ENCODE measurements around the gene ZC3H13.

ZC3H13 gene

DNA sequence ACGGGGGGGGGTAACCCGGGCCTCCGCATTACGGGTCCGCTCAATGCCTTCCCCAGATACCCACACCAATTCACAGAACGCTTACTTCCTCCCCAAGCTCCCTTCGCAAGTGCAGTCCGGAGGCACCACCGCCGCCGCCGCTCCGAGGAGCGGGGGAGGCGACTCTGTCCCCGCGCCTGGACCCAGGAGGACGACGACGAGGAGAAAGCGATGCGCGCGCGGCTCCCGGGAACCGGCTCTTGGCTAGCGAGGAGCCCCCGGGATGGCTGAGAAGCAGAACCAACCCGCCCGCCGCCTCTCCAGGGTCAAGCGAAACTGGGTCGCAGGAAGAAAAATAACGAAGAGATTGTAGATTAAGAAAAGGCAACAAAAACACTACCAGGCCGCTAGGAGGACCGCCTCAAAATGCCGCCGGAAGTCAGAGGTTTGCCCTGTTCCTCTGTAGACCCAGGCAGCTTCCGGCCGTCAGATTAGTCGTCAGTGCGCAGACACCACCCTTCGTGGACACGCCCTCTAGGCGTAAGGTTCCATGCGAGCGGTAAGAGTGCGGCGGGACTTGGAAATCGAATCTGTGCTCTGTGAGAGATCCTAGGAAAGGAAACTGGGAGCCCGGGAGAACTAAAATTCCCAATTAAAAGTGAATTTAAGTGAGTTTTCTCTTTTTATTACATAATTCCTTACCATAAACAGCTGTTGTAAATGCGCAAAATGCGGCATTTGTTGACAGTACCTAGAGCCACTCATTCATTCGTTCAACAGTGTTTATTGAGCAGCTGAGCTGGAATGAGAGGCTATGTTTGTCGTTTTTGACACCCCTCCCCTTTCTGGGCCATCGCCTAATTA lies at the start of gene ZC3H13:
Gene ZC3H13, minus strand, starts transcription at position 428 of the 843 bp plus-strand sequence. CDS start 7,239 bp downstream, outside the sequence.
- H3K4me1 Mint-ChIP-seq: peaks cover 17% of the 10 kb centered on the region
- DNase-seq (ENCODE audit: low spot score in 2 of 2) (peak; percentile 77 to 89), ATAC-seq (ENCODE audit: low read depth) (peak; percentile 96)
- H3K27me3 Mint-ChIP-seq: no peaks in the 10 kb centered on the region
- H3K9me3 Mint-ChIP-seq: no peaks in the 10 kb centered on the region
- H3K4me3 Mint-ChIP-seq: peak within 1 kb of the TSS; percentile 93
- peak within 1 kb of the TSS; percentile 96 for H3K27ac Mint-ChIP-seq
- H3K36me3 Mint-ChIP-seq: peaks cover 5% of the 10 kb centered on the region

- no peak for DNase-seq (ENCODE audit: low spot score in 2 of 2)
- H3K4me1 Mint-ChIP-seq: peaks cover 9% of the 10 kb centered on the region
- peak overlapping the region; percentile 45 for H3K27ac Mint-ChIP-seq
- peaks cover under 1% of the 10 kb centered on the region for H3K27me3 Mint-ChIP-seq
- no peak for ATAC-seq (ENCODE audit: low read depth)
- H3K9me3 Mint-ChIP-seq: peaks cover 2% of the 10 kb centered on the region
- H3K4me3 Mint-ChIP-seq: no peak overlapping the region
- H3K36me3 Mint-ChIP-seq: no peaks in the 10 kb centered on the region
Observed at GRCh38 chr13:46102255-46102605, 49.7 kb upstream of the ZC3H13 start.

DNA sequence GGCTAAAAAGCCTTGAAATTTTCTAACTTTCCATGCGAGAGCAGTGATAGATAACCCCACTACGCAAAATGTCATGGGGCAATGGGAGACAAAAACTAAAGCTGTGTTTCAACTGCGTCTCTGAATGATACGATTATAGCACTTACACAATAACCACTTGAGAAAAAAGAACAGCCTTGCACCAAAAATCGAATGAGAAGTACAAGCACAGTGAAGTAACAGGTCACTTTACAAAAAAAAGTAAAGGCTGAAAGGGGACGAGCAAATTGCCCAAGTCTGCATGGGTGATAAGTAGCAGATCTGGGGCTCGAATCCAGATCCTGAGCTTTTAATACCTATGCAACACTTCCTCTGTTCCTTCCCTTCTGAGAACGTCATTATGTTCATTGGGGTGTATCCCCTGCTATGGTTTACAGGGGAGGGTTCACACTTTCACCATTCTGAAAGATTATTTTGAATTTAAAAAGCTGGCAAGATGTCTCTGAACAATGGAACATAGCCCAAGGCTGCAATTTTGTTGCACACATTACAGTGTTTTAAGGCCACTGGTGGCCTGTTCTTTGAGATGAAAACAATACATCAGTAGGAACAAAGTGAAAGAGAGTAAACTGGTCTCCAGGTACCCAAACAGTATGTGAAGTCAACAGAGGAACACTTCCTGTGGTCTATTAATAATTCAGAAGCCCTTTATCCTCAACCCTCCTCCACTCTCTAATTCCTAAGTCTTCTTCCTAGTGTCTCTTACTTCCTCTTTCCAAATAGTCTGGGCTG lies 49.1 kb upstream of the ZC3H13 start:
- Mint-ChIP-seq H3K36me3 (no peaks in the 10 kb centered on the region), H3K9me3 (peaks cover 2% of the 10 kb centered on the region), H3K27me3 (no peaks in the 10 kb centered on the region), H3K27ac (peak overlapping the region; percentile 45), H3K4me3 (no peak overlapping the region), H3K4me1 (peaks cover 5% of the 10 kb centered on the region)
- DNase-seq (ENCODE audit: low spot score in 2 of 2) (no peak), ATAC-seq (ENCODE audit: low read depth) (no peak)

- no peak overlapping the region for H3K4me3 Mint-ChIP-seq
- DNase-seq (ENCODE audit: low spot score in 2 of 2): no peak
- peaks cover 3% of the 10 kb centered on the region for H3K9me3 Mint-ChIP-seq
- peaks cover 5% of the 10 kb centered on the region for H3K4me1 Mint-ChIP-seq
- H3K27me3 Mint-ChIP-seq: peaks cover 3% of the 10 kb centered on the region
- no peak for ATAC-seq (ENCODE audit: low read depth)
- no peak overlapping the region for H3K27ac Mint-ChIP-seq
- no peaks in the 10 kb centered on the region for H3K36me3 Mint-ChIP-seq
Observed at GRCh38 chr13:46101002-46101401, 48.5 kb upstream of the ZC3H13 start.

- Mint-ChIP-seq H3K27ac (no peak overlapping the region), H3K27me3 (peaks cover 3% of the 10 kb centered on the region), H3K36me3 (no peaks in the 10 kb centered on the region), H3K4me3 (no peak overlapping the region), H3K4me1 (peaks cover 5% of the 10 kb centered on the region), H3K9me3 (peaks cover 3% of the 10 kb centered on the region)
- DNase-seq (ENCODE audit: low spot score in 2 of 2) (no peak), ATAC-seq (ENCODE audit: low read depth) (no peak)
Observed at GRCh38 chr13:46100191-46100815, 47.8 kb upstream of the ZC3H13 start.

GRCh38 chr13:46097663-46098062 lies 45.1 kb upstream of the ZC3H13 start:
- peaks cover 5% of the 10 kb centered on the region for H3K4me1 Mint-ChIP-seq

GRCh38 chr13:46097015-46097414 lies 44.5 kb upstream of the ZC3H13 start:
- Mint-ChIP-seq H3K27ac (no peak overlapping the region), H3K4me3 (no peak overlapping the region), H3K27me3 (peaks cover 12% of the 10 kb centered on the region), H3K4me1 (peaks cover 4% of the 10 kb centered on the region), H3K9me3 (peaks cover 2% of the 10 kb centered on the region), H3K36me3 (no peaks in the 10 kb centered on the region)
- no peak for ATAC-seq (ENCODE audit: low read depth)
- DNase-seq (ENCODE audit: low spot score in 2 of 2): no peak

More at GRCh38 chr13:46097663-46098062, 45.1 kb upstream of the ZC3H13 start:
- no peak overlapping the region for H3K27ac Mint-ChIP-seq
- H3K36me3 Mint-ChIP-seq: no peaks in the 10 kb centered on the region
- H3K4me3 Mint-ChIP-seq: no peak overlapping the region
- H3K9me3 Mint-ChIP-seq: peaks cover 2% of the 10 kb centered on the region
- no peak for DNase-seq (ENCODE audit: low spot score in 2 of 2)
- H3K27me3 Mint-ChIP-seq: peaks cover 7% of the 10 kb centered on the region
- ATAC-seq (ENCODE audit: low read depth): no peak

DNA sequence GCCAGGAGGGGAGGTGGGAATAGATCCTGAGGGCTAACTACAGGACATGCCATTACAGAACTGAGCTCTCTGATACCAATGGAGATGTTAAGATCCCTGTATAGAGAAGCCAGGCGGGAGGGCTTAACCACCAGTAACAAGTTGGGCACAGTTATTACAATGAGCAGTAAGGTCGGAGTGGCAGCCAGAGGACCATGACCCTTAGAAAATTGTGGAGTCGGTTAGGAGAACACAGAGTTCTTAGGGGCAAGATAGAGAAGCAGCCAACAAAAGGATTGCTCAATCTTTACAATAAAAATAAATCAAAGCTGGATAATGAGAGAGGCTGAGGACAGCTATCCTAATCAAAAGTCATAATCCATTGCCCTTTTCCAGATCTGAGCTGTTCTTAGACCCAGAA lies 41.9 kb upstream of the ZC3H13 start:
- Mint-ChIP-seq H3K27ac (no peak overlapping the region), H3K4me3 (no peak overlapping the region), H3K36me3 (no peaks in the 10 kb centered on the region), H3K4me1 (no peaks in the 10 kb centered on the region), H3K9me3 (peaks cover 2% of the 10 kb centered on the region), H3K27me3 (peaks cover 12% of the 10 kb centered on the region)
- ATAC-seq (ENCODE audit: low read depth) (no peak), DNase-seq (ENCODE audit: low spot score in 2 of 2) (no peak)

DNA sequence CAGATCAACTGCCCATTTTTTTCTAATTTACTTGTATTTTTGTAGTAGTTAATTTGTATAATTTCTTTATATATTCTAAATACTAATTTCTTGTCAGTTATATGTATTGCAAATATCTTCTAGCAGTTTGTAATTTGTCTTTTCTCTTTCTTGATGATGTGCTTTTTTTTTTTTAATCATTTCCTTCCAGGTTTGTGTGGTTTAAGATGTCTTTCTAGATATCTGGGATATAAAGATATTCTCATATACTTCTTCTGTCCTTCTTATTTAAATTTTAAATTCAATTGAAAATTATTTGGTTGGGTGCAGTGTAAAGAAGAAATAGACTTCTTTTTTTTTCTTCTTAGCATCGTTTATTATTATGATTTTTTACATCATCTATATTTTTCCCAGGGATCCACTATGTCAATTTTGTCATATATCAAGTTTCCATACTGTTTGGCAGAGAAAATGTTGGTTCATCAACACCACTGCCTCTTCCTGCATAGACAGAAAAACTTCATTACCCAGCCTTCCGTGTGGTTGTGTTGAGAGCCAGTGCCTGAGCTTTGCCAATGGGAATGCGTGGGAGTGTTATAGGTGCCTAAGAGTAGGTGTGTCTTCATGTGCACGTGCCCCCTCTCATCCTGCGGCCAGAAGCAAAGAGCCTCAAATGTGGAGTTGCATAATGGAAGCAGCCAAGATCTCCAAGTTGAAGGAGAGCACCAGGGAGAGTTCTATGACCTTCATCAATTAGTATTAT lies 36.4 kb upstream of the ZC3H13 start:
- H3K36me3 Mint-ChIP-seq: no peaks in the 10 kb centered on the region
- H3K27ac Mint-ChIP-seq: no peak overlapping the region
- DNase-seq (ENCODE audit: low spot score in 2 of 2) (no peak), ATAC-seq (ENCODE audit: low read depth) (no peak)
- no peak overlapping the region for H3K4me3 Mint-ChIP-seq
- H3K4me1 Mint-ChIP-seq: no peaks in the 10 kb centered on the region
- H3K9me3 Mint-ChIP-seq: no peaks in the 10 kb centered on the region
- peaks cover 5% of the 10 kb centered on the region for H3K27me3 Mint-ChIP-seq

DNA sequence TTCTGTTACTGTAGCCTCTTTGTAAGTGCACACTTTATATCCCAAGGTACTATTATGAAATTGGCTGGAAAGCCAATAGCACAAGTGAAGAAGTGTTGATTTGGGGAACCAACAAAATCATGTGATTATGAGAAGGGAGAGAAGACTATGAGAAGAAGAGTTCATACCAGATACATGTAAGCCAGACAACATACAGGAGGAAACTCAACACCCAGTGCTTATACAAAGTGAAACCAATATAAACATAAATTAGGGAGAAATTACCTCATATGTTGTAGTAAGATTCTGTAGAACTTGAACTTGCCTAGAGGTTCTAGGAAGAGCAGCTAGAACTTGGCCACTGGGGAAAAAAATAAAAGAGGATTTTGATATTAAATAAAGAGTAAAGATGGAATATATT lies 34.9 kb upstream of the ZC3H13 start:
- H3K4me3 Mint-ChIP-seq: no peak overlapping the region
- ATAC-seq (ENCODE audit: low read depth): no peak
- no peak overlapping the region for H3K27ac Mint-ChIP-seq
- H3K36me3 Mint-ChIP-seq: no peaks in the 10 kb centered on the region
- H3K9me3 Mint-ChIP-seq: no peaks in the 10 kb centered on the region
- peaks cover 3% of the 10 kb centered on the region for H3K27me3 Mint-ChIP-seq
- DNase-seq (ENCODE audit: low spot score in 2 of 2): no peak
- no peaks in the 10 kb centered on the region for H3K4me1 Mint-ChIP-seq

DNA sequence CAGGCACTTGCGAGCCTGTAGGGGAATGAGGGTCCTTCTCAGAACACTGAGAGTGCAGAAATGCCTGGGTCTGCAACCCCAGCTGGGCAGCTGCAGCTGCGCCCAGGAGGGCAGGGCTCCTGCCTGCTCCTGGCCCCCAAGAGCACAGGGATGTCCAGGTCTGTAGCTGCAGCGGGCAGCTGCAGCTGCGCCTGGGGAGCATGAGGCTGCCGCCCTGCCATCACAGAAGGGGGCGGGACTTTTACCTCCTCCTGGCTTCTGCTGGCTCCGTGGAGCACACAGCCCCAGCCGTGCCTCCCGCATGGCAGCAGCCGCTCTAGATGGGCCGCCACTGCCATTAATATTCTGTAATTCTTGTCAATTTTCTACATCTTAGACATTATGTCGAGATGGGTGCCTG lies 34.4 kb upstream of the ZC3H13 start:
- no peak for DNase-seq (ENCODE audit: low spot score in 2 of 2)
- H3K4me1 Mint-ChIP-seq: no peaks in the 10 kb centered on the region
- no peak for ATAC-seq (ENCODE audit: low read depth)

DNA sequence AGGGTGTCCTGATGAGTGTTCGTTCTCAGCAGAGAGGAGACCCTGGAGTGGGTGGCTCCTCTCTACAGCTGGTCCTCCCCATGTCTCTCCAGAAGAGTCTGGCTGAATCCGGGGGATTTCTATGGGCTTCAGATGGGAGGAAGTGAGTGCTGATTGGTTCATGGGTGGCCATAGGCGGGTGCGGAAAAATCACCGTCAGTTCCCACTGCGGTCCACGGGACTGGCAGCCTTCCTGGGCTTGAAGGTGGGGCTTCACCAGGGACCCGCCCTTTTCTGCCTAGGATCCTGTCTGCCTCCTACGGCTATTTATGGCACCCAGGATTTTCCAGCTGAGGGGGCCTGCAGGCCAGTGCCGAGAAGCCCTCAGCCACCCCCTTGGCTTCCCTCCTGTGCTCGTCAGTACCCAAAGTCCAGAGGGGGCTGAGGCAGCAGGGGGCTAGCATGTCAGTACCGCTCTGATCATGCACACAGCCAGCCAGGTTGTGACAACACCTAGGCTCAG lies 33.9 kb upstream of the ZC3H13 start:
- Mint-ChIP-seq H3K9me3 (no peaks in the 10 kb centered on the region), H3K4me3 (no peak overlapping the region), H3K36me3 (no peaks in the 10 kb centered on the region), H3K27me3 (no peaks in the 10 kb centered on the region), H3K4me1 (no peaks in the 10 kb centered on the region), H3K27ac (no peak overlapping the region)
- no peak for ATAC-seq (ENCODE audit: low read depth)
- DNase-seq (ENCODE audit: low spot score in 2 of 2): no peak

More for the DNA sequence above, 34.4 kb upstream of the ZC3H13 start:
- no peaks in the 10 kb centered on the region for H3K9me3 Mint-ChIP-seq
- H3K4me3 Mint-ChIP-seq: no peak overlapping the region
- no peaks in the 10 kb centered on the region for H3K36me3 Mint-ChIP-seq
- no peak overlapping the region for H3K27ac Mint-ChIP-seq
- H3K27me3 Mint-ChIP-seq: peaks cover under 1% of the 10 kb centered on the region

GRCh38 chr13:46085737-46086136 lies 33.2 kb upstream of the ZC3H13 start:
- Mint-ChIP-seq H3K4me1 (no peaks in the 10 kb centered on the region), H3K36me3 (no peaks in the 10 kb centered on the region), H3K27me3 (no peaks in the 10 kb centered on the region), H3K9me3 (no peaks in the 10 kb centered on the region), H3K27ac (no peak overlapping the region), H3K4me3 (no peak overlapping the region)
- DNase-seq (ENCODE audit: low spot score in 2 of 2) (no peak), ATAC-seq (ENCODE audit: low read depth) (no peak)

All from memory B cell (primary cell).